NB4 (cell line): ENCODE results near the gene ZNF629.

ENCODE experiments used
- MAX ChIP-seq: IDR thresholded peaks from 2 replicates; pipeline ENCODE4 v1.6.1; 2011; ENCODE audit warnings: low read depth, low read length
- MYC ChIP-seq: IDR thresholded peaks from 2 replicates; pipeline ENCODE4 v1.6.1; 2011; ENCODE audit warnings: low read depth, low read length
- POLR2A ChIP-seq: IDR thresholded peaks from 2 replicates; pipeline ENCODE4 v1.6.1; 2011; ENCODE audit warnings: mild to moderate bottlenecking; ENCODE audit not compliant: insufficient read length; ENCODE audit errors: extremely low read depth
- TF ChIP-seq, protein P1 (sequence below): IDR thresholded peaks from one replicate; pipeline ENCODE4 v1.5.1; 2012; ENCODE audit warnings: low read depth, low read length

DNA sequence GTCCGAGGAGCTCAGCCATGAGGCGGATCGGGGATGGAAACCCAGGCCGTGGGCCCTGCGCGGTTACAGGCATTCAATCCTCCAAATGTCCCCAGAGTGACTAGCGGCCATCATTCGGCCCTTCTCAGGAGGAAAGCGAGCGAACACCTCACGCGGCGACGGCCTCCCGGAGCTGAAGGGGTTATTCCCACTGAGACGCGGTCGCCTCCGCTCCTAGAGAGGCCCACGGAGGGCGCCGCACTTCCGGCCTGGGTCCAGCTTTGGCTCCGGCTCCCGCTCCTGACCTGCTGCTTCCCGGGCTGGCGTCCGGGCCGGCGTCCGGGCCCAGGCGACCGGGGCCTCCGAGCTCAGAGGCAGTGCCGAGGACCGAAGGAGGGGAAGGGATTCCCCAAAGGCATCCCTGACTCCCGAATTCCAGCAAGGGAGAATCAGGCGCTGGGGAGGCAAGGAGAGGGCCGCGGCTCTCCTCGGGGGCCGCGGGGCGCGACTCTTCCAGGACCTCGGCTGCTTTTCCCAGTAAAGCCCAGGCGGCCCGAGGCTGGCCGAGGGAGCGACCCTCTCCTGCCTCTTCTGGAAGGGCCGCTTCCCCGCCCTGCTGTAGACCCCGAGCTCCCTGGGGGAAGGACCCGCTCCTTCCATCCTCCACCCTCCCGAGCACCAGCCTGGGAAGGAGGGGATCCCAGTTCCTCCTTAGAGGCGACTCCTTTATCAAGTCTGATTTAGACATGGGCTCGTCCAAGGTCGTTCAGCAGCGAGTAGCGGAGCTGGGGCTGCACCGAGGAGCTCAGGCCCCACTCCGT lies 18.6 kb upstream of the ZNF629 start:
- TF ChIP-seq, protein P1, sequence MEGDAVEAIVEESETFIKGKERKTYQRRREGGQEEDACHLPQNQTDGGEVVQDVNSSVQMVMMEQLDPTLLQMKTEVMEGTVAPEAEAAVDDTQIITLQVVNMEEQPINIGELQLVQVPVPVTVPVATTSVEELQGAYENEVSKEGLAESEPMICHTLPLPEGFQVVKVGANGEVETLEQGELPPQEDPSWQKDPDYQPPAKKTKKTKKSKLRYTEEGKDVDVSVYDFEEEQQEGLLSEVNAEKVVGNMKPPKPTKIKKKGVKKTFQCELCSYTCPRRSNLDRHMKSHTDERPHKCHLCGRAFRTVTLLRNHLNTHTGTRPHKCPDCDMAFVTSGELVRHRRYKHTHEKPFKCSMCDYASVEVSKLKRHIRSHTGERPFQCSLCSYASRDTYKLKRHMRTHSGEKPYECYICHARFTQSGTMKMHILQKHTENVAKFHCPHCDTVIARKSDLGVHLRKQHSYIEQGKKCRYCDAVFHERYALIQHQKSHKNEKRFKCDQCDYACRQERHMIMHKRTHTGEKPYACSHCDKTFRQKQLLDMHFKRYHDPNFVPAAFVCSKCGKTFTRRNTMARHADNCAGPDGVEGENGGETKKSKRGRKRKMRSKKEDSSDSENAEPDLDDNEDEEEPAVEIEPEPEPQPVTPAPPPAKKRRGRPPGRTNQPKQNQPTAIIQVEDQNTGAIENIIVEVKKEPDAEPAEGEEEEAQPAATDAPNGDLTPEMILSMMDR: no peak
- no peak for TF ChIP-seq MAX
- no peak for TF ChIP-seq POLR2A
- no peak for TF ChIP-seq MYC
